ENCODE measurements around the gene SLC22A4. TPM values are rescaled to one million over a fixed set of nuclear protein-coding genes. Genes with fewer than 3 reads are reported as not detected.

Gene SLC22A4
- total RNA-seq, 1 experiment from 2014 or later = 0.72 TPM

DNA sequence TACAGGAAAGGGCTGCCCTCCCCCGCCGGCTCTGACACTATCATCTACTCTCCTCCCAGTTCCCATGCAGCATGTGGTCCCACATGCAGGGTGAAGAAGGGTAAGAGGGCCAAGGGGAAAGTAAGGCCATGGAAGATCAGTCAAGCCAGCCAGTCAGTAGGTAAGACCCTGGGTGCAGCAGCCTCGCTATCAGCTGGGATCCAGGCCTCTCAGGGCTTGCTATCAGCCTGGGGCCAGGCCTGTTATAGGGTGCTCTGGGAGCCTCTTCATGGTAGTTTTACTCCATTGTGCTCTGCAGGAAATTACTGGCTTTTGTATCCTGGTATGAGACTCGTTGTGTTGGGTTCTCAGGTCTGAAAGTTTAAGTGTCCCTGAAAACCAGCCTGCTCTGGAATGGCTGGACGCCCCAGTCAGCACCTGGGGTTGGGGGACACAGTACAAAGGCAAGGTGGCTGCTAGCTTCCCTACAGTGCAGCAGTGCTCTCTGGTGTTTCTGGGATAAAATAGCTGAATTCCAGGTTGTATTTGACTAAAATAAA lies 21.4 kb downstream of the SLC22A4 start:
- no peaks in the 10 kb centered on the region; a peak in 1 of 5 replicates for H3K9me3 Mint-ChIP-seq
- Histone ChIP-seq H2BK5ac (ENCODE audit: insufficient read length, low read length) (no peak overlapping the region), H3T11ph (ENCODE audit: low read length) (no peak overlapping the region), H3K23ac (ENCODE audit: insufficient read length, low read depth, low read length) (no peak overlapping the region), H3K79me2 (ENCODE audit: insufficient read depth, low read length) (no peaks in the 10 kb centered on the region), H2AK5ac (ENCODE audit: insufficient read length, low read length) (no peak overlapping the region), H4K8ac (replicated peaks; ENCODE audit: insufficient read length, low read depth, low read length) (no peak overlapping the region), H4K20me1 (ENCODE audit: control insufficient read depth, insufficient read depth, insufficient read length) (no peaks in the 10 kb centered on the region), H3K4me1 (ENCODE audit: insufficient read depth, low read length) (no peaks in the 10 kb centered on the region), H3K79me1 (ENCODE audit: insufficient read depth, low read depth, low read length, poor library complexity, severe bottlenecking) (no peaks in the 10 kb centered on the region), H3K9ac (ENCODE audit: extremely low read depth, insufficient read length, low read length) (no peak overlapping the region), H2BK120ac (ENCODE audit: low read depth, low read length, poor library complexity, severe bottlenecking) (no peak overlapping the region), H2BK15ac (ENCODE audit: low read depth, low read length) (no peak overlapping the region), H2BK12ac (ENCODE audit: insufficient read length, low read depth, low read length) (no peak overlapping the region), H2AFZ (ENCODE audit: low read length) (no peak overlapping the region), H3K27ac (ENCODE audit: insufficient read length, low read depth, low read length) (no peak overlapping the region), H3K14ac (ENCODE audit: insufficient read depth, low read length) (no peak overlapping the region), H4K91ac (ENCODE audit: insufficient read length, low read depth, low read length) (no peak overlapping the region), H3K9me3 (ENCODE audit: control insufficient read depth, low read depth, low read length) (no peaks in the 10 kb centered on the region), H3K23me2 (ENCODE audit: insufficient read length, low read depth, low read length, poor library complexity, severe bottlenecking) (no peaks in the 10 kb centered on the region), H3K4ac (ENCODE audit: low read depth, low read length) (no peak overlapping the region), H4K5ac (ENCODE audit: insufficient read length, low read depth, low read length) (no peak overlapping the region), H3K56ac (ENCODE audit: insufficient read length, low read depth, low read length) (no peak overlapping the region), H3K18ac (ENCODE audit: insufficient read length, low read depth, low read length) (no peak overlapping the region), H3K4me2 (ENCODE audit: insufficient read depth, insufficient read length, low read length) (no peak overlapping the region), H2BK20ac (ENCODE audit: low read depth, low read length, poor library complexity, severe bottlenecking) (no peak overlapping the region), H3K27me3 (ENCODE audit: insufficient read depth, low read length) (no peaks in the 10 kb centered on the region)
- H3K27me3 Mint-ChIP-seq (ENCODE audit: low read depth) = no peaks in the 10 kb centered on the region
- peaks cover 0 to 4% of the 10 kb centered on the region in 2 experiments; a peak in 2 of 4 replicates for H3K4me1 Mint-ChIP-seq
- TF ChIP-seq, protein P1, sequence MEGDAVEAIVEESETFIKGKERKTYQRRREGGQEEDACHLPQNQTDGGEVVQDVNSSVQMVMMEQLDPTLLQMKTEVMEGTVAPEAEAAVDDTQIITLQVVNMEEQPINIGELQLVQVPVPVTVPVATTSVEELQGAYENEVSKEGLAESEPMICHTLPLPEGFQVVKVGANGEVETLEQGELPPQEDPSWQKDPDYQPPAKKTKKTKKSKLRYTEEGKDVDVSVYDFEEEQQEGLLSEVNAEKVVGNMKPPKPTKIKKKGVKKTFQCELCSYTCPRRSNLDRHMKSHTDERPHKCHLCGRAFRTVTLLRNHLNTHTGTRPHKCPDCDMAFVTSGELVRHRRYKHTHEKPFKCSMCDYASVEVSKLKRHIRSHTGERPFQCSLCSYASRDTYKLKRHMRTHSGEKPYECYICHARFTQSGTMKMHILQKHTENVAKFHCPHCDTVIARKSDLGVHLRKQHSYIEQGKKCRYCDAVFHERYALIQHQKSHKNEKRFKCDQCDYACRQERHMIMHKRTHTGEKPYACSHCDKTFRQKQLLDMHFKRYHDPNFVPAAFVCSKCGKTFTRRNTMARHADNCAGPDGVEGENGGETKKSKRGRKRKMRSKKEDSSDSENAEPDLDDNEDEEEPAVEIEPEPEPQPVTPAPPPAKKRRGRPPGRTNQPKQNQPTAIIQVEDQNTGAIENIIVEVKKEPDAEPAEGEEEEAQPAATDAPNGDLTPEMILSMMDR (conservative IDR thresholded peaks at IDR 0.05) = peak; percentile 38; the same call in 1 of the 3 replicates
- no CpG with 5 or more reads among the region's 5 CpGs for WGBS (ENCODE audit: extremely low coverage, insufficient read length, low lambda C conversion rate)
- DNase-seq = no peak
- H3K4me3 Mint-ChIP-seq = no peak overlapping the region
- no peak overlapping the region for H3K27ac Mint-ChIP-seq
- H3K36me3 Mint-ChIP-seq (ENCODE audit: insufficient read depth in 1 of 3, low read depth in 3 of 3) = no peaks in the 10 kb centered on the region

Data from H9 (cell line).